GM19397 (cell line): ENCODE measurements around the gene NAV3.
"Not testable (repeated sequence)": the region's sequence is repeated elsewhere in the genome, so short reads cannot be mapped to it uniquely, and the experiment has no call there.

Source experiments
- ATAC-seq: cut with Tn5 transposase; IDR thresholded peaks from one replicate; pipeline ENCODE4 v1.9.1; 2021; ENCODE audit warnings: mild to moderate bottlenecking, moderate library complexity; ENCODE audit not compliant: unreplicated experiment

NAV3 gene

DNA sequence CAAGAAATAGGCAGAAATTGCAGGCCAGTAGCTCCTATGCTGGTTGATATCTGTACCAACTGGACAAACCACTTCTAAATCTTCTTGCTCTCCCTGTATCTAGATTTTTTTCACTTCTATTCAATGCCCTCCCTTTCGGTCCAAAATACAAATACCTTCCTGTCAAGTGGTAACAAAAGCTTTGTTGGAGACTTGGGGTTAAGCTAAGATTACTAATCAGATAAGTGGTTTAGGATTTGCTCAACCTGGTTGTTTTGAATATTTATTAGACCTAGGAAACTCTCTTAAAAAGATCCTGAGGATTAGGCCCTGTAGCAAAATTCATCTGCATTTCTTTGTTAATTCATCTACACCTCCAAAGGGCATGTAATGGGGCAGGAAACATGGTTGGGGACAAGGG lies 410.1 kb downstream of the NAV3 start:
- ATAC-seq, result no peak

DNA sequence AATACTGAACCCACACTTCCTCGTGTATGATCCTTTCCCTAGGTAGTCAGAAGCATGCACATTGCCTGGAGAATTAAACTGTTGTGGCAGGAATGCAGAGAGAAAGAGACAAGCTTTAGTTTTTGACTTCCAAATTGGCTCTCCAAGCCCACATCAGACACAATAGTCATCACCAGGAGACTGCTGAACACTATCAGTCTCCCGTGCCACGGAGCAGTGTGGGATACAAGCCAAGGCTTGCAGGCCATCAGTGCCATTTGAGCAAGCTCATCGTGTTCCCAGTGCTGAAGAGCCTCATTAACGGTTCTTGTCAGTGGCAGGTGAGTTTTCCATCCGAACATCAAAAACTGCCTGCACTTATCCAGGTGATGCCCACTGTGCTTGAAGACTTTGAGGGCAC lies 410.8 kb downstream of the NAV3 start:
- no peak for ATAC-seq

DNA sequence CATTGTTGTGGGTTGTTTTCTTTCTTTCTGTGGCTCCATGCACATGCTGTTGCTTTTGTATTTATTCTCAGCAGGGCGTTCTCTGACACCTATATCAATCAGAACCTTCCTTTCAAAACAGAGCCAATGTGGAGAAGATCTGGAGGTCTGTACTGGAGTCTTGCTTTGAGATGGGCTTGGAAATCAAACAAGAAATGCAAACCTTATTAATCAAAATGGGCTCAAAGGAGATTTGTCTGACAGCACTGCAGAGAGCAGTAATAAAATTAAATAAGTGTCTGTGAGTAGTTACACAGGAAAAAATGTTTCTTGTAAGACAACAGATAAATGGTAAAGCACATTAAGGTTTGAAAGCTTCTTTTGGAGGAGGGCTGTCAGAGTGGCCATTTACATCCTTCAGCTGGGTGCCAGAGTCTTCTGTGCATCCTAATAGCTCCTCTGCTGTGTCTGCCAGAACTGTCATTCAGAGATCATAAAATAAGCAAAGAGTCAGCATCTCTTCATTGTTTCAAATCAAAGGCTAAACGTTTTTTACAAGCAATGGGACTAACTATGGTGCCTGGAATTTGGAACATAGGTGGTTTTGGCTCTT lies 414.3 kb downstream of the NAV3 start:
- ATAC-seq, result no peak

DNA sequence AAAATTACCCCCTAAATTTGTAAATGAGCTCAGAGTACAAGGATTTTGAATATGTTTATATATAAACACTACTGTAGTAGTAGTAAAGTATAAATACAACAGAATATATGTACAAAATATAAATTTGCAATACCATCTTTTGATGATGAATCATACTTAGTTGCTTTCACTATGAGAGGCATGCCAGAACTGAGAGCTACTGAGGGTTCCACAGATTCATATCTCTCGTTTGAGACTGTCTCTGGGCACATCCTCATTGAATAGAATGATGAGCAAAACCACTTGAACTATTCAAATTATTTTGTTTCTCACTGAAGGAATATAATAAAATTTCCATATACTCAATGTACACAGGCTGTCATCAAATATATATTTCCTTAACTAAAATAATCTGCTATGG lies 417.6 kb downstream of the NAV3 start:
- no peak for ATAC-seq

DNA sequence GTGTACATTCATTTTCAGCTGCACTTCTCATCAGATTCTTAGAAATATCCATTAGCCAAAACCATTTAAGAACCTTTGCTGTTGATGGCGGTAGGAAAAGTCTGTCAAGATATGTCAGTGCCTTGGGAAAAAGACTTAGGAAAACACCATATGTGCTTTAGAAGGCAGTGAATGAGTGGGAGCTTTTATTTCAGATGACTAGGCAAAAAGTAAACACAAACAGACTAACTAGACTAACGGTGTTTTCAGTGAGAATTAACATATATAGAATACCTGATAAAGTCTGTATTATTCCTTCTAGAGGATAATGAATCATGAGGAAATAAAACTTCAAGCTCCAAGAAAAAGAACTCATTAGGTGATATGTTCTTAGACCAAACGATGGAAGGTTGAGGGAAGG lies 418.9 kb downstream of the NAV3 start:
- no peak for ATAC-seq

DNA sequence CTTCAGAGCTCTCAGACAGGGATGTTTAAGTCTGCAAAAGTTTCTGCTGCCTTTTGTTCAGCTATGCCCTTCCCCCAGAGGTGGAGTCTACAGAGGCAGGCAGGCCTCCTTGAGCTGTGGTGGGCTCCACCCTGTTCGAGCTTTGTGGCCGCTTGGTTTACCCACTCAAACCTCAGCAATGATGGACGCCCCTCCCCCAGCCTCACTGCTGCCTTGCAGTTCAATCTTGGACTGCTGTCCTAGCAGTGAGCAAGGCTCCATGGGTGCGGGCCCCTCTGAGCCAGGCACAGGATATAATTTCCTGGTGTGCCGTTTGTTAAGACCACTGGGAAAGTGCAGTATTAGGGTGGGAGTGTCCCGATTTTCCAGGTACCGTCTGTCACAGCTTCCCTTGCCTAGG lies 427.0 kb downstream of the NAV3 start:
- ATAC-seq, result not testable (repeated sequence)

DNA sequence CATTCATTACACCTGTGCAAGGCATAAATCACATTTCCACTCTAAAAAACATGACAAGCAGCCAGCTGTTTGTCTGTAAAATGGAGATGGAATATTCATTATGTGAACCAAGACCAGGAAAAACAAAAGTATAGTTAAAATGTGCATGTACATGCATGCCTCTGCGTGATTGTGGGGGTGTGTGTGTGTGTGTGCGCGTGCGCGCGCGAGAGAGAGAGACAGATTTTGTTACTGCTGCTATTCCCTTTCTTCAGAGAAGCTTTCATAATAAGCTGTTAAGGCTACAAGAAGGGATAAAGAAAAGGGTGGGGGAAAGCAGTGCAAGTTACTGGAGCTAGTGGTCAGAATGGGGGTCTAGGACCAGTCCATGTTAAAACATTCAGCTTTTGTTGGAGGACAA lies 430.3 kb downstream of the NAV3 start:
- no peak for ATAC-seq

DNA sequence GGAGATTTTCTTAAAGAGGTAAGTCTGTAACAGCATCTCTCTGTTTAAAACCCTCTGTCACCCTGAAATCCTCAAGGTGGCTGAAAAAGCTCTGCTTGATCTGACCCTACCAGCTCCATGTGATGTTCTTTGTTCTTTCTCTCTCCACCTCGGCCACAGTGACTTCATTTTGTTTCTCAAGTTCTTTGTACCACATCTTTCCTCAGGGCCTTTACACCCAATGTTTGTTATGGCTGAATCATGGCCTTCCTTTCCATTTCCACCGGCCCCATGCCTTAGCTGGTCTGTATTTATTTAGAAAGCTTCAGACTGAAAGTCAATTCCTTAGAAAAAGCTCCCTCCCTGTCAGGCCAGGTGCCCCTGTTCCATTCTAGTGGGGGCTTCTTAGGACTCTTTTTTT lies 431.2 kb downstream of the NAV3 start:
- ATAC-seq, result no peak
